RCC 7860 (cell line): ENCODE data around the gene TMEM258.

Experiments used
- DNase-seq: peaks from one replicate; pipeline ENCODE4 v3.0.0-alpha.2; 2015; ENCODE audit warnings: low spot score
- FAIRE-seq: peaks from 2 replicates; lab custom pipeline; 2012; peaks lifted over from hg19 to GRCh38; lab: Jason Lieb, UNC

Gene TMEM258

GRCh38 chr11:61792310-61793082 is at the start of gene TMEM258, which contains the start of gene FEN1:
TSS of gene TMEM258 (minus strand) at chr11:61792599. CDS start at chr11:61792558, 41 bp downstream.
TSS of gene FEN1 (plus strand) at chr11:61792911. CDS start at chr11:61795362, 2,451 bp downstream.
- FAIRE-seq = no peak
- DNase-seq = peak; percentile 78

DNA sequence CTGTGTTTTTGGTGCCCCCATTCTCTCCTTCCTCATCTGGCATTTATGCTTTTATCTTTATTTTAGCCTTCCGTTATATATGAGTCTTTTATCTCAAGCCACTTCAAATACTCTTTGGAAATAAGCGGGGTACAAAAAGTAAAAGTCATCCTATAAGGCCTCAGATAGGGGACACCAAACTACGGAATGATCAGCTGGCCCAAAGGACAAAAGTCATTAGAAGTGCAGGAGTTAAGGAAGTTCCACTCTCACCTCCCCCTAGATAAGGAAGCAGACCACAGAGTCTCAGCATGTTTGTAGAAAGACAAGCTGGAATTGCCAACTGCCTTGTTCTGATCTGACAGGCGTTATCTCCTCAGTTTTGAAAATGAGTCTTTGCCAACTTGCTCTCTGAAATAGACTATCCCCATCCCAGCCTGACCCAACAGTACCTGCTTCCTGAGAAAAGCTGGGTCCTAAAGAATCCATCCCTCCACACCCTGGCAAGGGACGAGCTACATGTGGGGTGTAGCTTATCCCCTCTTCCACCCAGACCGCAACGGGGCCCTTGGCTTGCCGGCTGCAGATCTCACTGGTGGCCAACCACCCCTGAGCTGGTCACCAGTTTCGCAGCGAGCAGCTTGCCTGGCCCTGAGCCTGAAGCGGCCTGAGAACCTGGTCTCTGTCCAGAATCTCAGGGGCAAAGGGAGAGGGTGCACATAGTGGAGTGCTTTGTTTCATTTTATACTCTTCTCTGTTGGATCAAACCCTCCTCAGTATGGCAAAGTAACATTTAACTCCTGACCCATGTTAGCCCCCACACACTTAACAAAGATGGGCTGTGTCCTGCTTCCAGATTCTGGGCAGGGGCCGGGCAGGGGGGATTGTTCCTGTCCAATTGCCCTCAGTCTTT is 49.5 kb upstream of the TMEM258 start:
- FAIRE-seq (no peak), DNase-seq (no peak)

GRCh38 chr11:61840371-61840770 is 48.0 kb upstream of the TMEM258 start:
- FAIRE-seq (no peak), DNase-seq (no peak)

- DNase-seq (no peak), FAIRE-seq (no peak)
Measured at GRCh38 chr11:61839742-61840141, 47.3 kb upstream of the TMEM258 start.

DNA sequence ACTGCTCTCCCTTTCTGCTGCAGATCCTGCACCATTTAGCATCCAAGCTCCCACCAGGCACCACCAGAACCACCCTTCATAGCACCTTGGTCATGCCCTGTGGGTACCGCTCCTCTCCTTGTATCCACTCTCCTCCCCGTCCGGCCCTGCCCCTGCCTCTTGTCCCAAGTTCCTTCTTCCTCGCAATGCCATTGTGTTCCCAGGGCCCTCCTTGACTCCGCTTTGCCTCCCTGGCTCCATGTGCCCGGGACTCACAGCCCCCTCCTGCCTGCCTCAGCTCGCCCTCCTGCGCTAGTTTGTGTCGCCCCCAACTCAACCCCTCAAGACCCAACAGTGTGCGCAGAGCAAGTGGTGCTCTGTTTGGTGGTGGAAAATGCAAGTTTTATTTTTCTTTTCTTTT is 46.5 kb upstream of the TMEM258 start:
- no peak for FAIRE-seq
- DNase-seq = no peak

GRCh38 chr11:61838501-61838900 is 46.1 kb upstream of the TMEM258 start:
- DNase-seq (no peak), FAIRE-seq (no peak)

GRCh38 chr11:61837411-61838005 is 45.1 kb upstream of the TMEM258 start:
- DNase-seq (no peak), FAIRE-seq (no peak)

GRCh38 chr11:61836193-61836592 is 43.8 kb upstream of the TMEM258 start:
- DNase-seq = no peak
- FAIRE-seq = no peak

GRCh38 chr11:61834278-61835048 is 42.1 kb upstream of the TMEM258 start:
- FAIRE-seq (no peak), DNase-seq (no peak)

DNA sequence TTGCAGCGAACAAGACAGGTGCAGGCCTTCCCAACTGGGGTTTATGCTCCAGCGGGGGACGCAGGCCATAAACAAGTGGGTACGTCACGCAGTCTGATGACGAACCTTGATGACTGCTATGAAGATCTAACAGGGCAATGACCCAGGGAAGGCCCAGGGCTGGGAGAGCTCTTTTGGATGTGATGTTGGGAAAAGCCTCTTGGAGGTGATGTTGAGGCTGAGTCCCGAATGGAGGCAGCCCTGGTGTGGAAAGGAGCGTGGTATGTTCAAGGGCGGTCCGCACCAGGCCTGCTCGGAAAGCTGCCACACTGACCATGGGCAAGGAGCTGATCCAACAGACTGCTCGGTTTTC is 41.5 kb upstream of the TMEM258 start:
- DNase-seq (no peak), FAIRE-seq (no peak)

DNA sequence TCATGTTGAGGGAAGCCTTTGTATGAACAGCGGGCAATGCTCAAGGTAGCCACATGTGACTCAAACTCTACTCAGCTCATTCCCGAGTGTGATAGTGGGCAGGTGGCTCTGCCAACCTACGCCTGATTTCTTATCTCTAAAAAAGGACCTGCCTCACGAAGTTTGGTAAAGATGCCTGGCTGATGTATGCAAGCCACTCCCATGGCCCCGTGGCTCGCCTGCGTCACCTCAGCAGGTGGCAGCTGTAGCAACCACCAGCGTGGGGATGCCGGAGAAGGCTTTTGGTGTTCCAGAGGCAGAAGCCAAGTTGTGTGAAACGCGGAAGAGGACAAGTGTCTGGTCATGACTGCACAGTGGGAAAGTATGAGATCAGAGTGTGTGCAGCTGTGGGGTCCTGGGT is 41.1 kb upstream of the TMEM258 start:
- no peak for DNase-seq
- FAIRE-seq = no peak

- DNase-seq = no peak
- no peak for FAIRE-seq
Measured at GRCh38 chr11:61832754-61833153, 40.4 kb upstream of the TMEM258 start.

GRCh38 chr11:61832207-61832606 is 39.8 kb upstream of the TMEM258 start:
- DNase-seq (no peak), FAIRE-seq (no peak)

- FAIRE-seq (no peak), DNase-seq (no peak)
Measured at GRCh38 chr11:61830237-61831105, 38.1 kb upstream of the TMEM258 start.

GRCh38 chr11:61829806-61830205 is 37.4 kb upstream of the TMEM258 start:
- no peak for DNase-seq
- no peak for FAIRE-seq

DNA sequence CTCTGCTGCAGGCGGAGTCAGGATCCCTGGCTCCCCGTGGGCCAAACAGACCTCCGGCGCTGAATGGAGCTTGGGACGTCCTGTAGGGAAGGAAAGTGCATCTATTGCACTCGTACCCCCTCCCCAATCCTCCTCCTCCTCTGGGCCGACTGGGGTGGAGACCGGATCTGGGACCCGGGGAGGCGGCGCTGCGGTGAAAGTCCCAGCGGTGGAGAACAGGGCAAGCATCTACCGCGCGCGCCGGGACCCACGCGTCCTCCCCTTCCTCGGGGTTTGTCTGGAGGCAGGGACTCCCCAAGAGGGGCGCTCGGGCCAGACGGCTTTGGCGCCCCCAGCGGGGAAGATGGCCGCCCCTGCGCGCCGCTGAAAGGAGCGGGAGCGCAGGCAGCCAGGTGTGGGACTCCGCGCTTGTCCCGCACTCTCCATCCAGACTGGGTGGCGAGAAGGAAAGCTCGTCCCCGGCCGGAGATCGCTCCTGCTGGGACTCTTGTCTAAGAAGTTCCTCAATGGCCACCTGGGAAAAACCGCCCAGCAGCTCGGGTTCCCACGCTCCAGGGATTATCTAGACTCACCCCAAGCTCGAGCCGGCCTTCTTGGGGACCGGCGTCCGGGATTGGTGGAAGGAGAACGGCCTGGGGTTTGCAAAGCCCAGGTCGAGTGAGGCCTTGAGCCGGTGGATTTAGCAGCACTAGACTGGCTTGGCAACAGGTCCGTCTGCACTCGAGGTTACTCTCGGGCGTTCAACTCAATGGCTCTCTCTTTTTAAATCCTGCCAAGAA is 36.4 kb upstream of the TMEM258 start:
- no peak for DNase-seq
- no peak for FAIRE-seq

DNA sequence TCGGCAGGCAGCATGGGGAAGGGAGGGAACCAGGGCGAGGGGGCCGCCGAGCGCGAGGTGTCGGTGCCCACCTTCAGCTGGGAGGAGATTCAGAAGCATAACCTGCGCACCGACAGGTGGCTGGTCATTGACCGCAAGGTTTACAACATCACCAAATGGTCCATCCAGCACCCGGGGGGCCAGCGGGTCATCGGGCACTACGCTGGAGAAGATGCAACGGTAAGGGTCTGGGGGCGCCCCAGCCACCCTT is 35.9 kb upstream of the TMEM258 start:
- DNase-seq (no peak), FAIRE-seq (no peak)

DNA sequence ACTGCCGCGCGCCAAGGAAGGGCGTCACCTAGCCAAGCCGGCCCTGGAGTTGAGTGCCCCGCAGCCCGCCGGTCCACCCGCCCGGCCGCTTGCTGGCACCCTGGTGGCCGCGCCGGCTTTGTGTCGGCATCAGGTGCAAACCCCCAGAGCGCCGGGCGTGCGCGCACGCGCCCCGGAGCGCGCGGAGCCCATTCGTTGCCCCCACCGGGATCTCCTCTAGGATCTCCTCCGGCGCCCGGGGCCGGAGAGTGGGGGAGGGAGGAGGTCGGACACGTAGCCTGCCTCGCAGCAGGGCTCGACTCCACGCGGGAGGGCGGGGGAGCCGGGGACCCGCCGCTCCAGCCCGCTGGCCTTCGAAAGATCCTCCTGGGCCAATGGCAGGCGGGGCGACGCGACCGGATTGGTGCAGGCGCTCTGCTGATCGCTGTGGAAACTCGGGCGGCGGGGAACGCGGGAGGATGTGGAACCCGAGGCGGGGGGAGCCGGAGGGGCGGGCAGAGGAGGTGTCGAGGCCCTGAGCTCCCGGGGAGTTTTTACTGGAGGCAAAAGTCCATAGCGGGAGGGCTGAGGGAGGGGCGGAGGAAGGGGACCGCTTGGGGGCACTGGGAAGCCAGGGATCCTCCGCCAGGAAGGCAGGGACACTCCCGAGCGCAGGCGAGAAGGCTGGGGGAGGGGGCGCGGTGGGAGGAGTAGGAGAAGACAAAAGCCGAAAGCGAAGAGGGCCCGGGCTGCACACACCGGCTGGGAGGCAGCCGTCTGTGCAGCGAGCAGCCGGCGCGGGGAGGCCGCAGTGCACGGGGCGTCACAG is 35.4 kb upstream of the TMEM258 start, which contains the start of gene FADS2:
TSS of gene FADS2 (plus strand) at position 730 of the 808 bp plus-strand sequence. CDS start 91 bp downstream, outside the sequence.
- DNase-seq = peak; percentile 90
- peak; percentile 79 for FAIRE-seq
